ENCODE data around the gene SOST.
"Not testable (repeated sequence)": the region's sequence is repeated elsewhere in the genome, so short reads cannot be mapped to it uniquely, and the experiment has no call there.

SOST gene

GRCh38 chr17:43758497-43759174 is at the start of gene SOST:
Gene SOST, minus strand, starts transcription at chr17:43758791. Its CDS starts 50 bp downstream, at chr17:43758741.
- no peak for DNase-seq (ENCODE audit: low read depth, low spot score)

DNA sequence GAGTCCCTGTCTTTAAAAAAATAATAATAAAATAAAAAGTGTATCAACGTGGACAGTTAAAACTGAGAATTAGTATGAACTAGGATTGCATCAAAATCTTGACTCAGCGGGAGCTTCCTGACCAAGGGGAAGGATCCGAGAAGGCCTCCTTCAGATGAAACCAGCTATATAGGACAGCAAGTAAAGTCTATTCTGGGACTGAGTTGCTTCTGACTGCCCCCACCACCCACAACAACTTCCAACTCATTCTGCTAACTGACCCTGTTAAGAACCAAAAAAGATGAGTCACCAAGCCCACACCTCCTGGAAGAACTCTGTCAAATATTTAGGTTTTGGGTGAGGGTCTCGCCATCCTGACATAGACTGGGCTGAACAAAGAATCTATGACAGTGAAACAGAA is 49.5 kb upstream of the SOST start:
- no peak for DNase-seq (ENCODE audit: low read depth, low spot score)

- no peak for DNase-seq (ENCODE audit: low read depth, low spot score)
Measured at GRCh38 chr17:43805117-43805516, 46.5 kb upstream of the SOST start.

- DNase-seq (ENCODE audit: low read depth, low spot score), result no peak
Measured at GRCh38 chr17:43803758-43804157, 45.2 kb upstream of the SOST start.

- DNase-seq (ENCODE audit: low read depth, low spot score), result no peak
Measured at GRCh38 chr17:43801844-43802243, 43.3 kb upstream of the SOST start.

DNA sequence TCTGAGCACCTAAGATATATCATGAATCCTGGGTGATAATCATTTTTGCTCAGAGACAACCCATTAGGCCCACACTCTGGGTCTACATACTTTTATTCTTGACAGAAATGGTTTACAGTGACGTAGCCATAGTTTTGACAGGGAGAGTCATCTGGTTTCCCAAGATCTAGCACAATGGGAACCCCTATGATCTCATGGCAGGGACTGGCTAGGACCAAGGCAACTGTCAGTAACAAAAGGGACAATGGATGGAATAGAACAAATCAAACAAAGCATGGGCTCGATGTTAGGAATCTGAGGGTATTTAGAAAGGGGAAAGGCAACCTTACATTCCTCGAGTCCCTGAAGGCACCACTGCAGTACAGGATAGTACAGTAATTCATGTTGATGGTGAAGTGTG is 42.1 kb upstream of the SOST start:
- DNase-seq (ENCODE audit: low read depth, low spot score), result no peak

- DNase-seq (ENCODE audit: low read depth, low spot score), result no peak
Measured at GRCh38 chr17:43799047-43799446, 40.5 kb upstream of the SOST start.

- DNase-seq (ENCODE audit: low read depth, low spot score), result not testable (repeated sequence)
Measured at GRCh38 chr17:43798024-43798423, 39.4 kb upstream of the SOST start.

DNA sequence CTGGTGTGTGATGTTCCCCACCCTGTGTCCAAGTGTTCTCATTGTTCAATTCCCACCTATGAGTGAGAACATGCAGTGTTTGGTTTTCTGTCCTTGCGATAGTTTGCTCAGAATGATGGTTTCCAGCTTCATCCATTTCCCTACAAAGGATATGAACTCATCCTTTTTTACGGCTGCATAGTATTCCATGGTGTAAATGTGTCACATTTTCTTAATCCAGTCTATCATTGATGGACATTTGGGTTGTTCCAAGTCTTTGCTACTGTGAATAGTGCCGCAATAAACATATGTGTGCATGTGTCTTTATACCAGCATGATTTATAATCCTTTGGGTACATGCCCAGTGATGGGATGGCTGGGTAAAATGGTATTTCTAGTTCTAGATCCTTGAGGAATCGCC is 34.1 kb upstream of the SOST start:
- not testable (repeated sequence) for DNase-seq (ENCODE audit: low read depth, low spot score)

DNA sequence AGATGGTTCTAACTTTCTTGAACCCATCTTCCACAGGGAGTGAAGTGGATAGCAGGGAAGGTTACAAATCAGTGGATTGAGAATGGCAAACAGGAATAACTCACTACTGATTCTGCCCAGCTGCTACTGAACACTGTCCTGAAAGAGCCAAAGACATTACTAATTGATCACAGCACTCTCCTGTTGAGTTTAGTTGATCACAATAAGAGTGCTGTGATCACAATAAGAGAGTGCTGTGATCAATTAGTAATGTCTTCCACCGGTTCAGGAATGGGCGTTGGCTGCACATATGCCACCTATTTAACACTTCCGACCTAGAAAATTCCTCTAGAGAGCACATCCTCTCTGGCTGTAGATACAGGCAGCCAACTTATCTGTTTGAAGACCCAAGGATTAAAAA is 33.0 kb upstream of the SOST start:
- DNase-seq (ENCODE audit: low read depth, low spot score), result no peak

DNA sequence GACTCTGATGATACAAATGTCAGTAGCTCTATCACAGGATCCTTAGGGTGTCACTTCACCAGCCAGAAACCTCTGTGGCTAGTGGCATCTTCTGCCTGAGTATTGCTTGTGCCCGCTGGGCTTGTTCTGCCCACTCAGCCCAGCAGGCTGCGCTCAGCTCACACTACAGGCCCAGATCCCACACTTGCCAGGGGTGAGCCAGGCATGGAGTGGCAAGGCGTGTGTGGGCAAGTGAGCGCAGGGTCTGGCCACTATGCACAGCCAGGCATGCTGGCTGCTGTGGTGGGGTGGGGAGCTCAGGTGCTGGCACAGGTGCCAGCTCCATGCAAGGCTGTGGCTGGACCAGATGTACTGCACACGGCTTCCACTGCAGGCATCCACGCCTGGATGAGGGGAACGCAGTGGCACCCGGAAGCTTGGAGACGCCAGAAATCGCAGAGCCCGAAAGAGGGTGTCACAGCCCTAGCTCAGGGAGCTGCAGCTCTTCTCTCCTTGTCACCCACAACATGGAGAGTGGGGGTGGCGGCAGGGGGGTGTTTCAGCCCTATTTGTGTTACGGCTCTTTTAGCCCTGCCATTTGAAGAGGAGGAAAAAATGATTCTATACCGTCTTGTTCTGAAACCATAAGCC is 31.8 kb upstream of the SOST start:
- no peak for DNase-seq (ENCODE audit: low read depth, low spot score)

DNA sequence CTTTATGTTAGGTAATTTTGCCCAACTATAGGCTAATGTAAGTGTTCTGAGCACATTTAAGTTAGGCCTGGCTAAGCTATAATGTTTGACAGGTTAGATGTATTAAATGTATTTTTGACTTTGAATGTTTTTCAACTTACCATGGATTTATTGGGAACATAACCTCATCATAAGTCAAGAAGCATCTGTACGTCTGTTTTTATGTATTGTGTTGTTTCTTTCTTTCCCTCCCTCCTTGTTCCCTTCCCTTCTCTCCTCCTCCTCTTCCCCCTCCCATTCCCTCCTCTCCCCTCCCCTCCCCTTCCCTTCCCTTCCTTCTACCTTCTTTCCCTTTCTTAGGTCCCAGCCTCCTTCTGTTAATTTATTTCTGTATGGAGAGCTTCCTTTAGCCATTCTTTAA is 30.9 kb upstream of the SOST start:
- DNase-seq (ENCODE audit: low read depth, low spot score), result no peak

DNA sequence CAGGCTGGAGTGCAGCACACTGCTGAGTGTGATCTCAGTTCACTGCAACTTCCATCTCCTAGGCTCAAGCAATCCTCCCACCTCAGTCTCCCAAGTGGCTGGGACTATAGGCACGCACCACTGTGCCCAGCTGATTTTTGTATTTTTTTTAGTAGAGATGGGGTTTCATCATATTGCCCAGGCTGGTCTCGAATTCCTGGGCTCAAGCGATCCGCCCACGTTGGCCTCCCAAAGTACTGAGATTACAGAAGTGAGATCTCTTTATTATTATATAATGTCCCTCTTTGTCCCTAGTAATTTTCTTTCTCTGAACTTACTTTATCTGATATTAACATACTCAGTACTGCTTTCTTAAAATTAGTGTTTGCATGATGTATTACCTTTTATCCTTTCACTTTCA is 29.9 kb upstream of the SOST start:
- no peak for DNase-seq (ENCODE audit: low read depth, low spot score)

- DNase-seq (ENCODE audit: low read depth, low spot score), result no peak
Measured at GRCh38 chr17:43787728-43788127, 29.1 kb upstream of the SOST start.

DNA sequence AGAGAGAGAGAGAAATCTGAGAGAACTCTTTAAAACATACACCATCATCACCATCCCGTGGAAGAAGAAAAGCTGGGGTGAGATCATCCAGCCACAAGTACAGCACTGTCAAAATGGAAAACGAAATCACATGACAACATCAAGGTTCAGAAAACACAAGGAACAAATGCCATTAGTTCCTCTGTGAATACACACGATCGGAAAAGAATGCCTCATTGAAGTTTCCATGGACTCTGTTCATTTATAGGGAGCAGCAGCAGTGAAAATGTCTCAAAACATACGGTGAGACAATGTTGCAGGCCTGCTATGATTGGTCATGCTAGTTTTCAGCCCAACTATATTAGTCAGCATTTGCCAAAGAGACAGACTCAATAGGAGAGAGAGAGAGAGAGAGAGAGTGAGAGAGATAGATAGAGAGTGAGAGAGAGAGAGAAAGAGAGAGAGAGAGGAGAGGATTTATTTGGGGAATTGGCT is 26.1 kb upstream of the SOST start:
- DNase-seq (ENCODE audit: low read depth, low spot score), result no peak

DNA sequence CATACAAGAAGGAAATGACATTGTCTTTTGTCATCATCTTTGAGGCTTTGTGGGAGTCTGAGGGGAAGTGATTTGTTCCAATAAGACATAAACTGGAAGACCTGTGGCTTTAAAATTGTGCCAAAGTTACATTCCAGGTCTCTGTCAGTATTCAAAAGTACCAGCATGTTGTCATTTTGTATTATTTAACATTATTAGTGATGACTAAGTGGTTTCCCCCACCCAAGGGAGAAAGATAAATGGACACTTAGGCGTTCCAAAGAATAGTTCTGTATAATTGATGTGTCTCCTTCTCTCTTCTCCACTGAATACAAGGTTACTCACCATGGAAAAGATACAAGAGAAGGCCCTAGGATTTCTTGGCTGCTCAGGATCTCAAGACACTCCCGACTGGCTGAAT is 25.5 kb upstream of the SOST start:
- no peak for DNase-seq (ENCODE audit: low read depth, low spot score)

DNA sequence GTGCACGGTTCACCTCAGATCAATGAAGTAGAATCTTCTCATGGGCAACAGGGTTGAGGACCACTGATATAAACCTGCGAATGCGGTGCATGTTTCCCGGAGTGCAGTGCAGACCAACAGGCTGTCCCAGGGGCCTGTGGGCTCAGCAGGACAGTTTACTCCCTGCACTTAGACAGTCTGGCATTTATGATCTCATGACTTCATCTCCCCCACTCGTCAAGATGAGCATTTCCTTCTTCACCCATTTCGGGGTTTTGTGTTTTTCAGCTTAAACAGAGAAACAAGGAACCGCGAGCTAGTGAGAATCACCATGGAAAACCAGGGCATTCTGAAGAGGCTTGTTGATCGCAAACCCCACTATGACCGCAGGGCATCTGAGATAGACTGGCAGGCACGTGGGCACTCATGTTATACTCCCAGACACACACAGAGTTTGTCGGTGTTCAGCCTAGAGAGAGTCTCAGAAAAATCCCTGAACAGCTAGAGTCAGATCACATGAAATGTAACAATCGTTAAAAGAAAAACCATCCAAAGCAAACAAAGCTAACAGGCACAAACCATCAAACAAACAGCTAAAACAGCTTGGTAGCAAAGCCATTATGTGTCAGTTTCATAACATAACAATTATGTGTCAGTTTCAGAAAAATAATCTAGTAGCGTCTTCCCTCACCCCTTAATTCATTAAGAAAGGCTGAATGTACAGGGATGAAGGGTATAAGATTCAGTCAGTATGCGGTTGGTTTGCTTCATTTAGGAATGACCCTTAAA is 24.5 kb upstream of the SOST start:
- DNase-seq (ENCODE audit: low read depth, low spot score), result no peak

GRCh38 chr17:43780135-43780534 is 21.5 kb upstream of the SOST start, which contains the start of gene CFAP97D1:
Gene CFAP97D1, plus strand, starts transcription at chr17:43780435. Its CDS starts 28 bp downstream, at chr17:43780463.
- no peak for DNase-seq (ENCODE audit: low read depth, low spot score)

- peak; percentile 9 for DNase-seq (ENCODE audit: low read depth, low spot score)
Measured at GRCh38 chr17:43779145-43780125, 20.8 kb upstream of the SOST start.

DNA sequence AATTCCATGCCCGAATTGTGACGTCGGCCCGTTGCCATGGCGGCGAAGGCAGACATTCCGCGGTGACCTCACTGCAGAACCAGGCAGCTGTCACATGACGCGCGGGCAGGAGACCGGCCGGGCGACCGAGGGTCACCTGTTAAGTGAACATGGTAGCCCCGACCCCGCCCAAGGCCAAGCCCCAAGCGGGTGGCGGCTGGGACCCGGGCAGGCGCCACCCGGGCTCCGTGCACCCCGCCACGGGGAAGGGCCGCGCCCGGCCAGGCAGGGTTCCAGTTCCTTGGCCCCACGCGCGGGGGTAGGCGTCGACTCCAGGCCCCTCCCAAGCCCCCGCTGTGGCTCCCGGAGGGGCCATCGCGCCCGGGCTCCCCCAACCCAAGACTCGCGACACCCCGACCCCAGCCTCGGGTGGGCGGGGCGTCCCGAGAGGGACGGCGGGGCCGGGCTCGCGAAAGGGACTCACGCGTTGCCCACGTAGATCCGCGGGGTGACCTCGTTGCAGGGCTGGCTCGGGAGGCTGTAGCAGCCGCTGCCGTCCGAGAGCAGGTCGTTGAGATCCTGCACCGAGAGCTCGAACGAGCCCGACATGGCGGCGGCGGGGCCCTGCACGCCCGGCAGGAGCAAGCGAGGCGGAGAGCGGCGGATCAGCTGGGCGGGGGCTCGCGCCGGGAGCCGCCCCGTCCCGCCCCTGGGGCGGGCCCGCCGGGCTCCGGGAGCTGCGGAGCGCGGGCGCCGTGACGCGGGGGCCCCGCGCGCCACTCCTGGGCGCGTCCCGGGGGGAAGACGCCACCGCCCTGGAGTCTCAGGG is 19.9 kb upstream of the SOST start, which contains the start of gene DUSP3:
TSS of gene DUSP3 (minus strand) at position 641 of the 808 bp plus-strand sequence. CDS start at position 588, 53 bp downstream.
- DNase-seq (ENCODE audit: low read depth, low spot score), result peak; percentile 39
